Neural progenitor cell (in vitro differentiated cells): ENCODE measurements around the gene THBD. TPM values are rescaled to one million over a fixed set of nuclear protein-coding genes. Genes with fewer than 3 reads are reported as not detected.

Experiments used
- DNase-seq: peaks from one replicate; pipeline ENCODE4 v3.0.0-alpha.2; 2016; ENCODE audit warnings: low spot score
- H2AFZ ChIP-seq: fragments of 200-600 bp; sonication (generic); replicated peaks from 2 replicates; pipeline ENCODE4 v1.6.1; 2016; ENCODE audit warnings: antibody characterized with exemption
- H3F3A ChIP-seq: fragments of 200-600 bp; sonication (generic); 2 replicates; pipeline ENCODE4 v1.6.1; 2016; ENCODE audit warnings: antibody characterized with exemption, low read depth
- H3K27ac ChIP-seq: fragments of 200-600 bp; sonication (generic); 2 replicates; pipeline ENCODE4 v1.5.1; 2016; ENCODE audit warnings: mild to moderate bottlenecking
- H3K27me3 ChIP-seq: fragments of 200-600 bp; sonication (generic); 2 replicates; pipeline ENCODE4 v1.6.1; 2016; ENCODE audit warnings: mild to moderate bottlenecking, moderate library complexity
- H3K36me3 ChIP-seq: fragments of 200-600 bp; sonication (generic); 2 replicates; pipeline ENCODE4 v1.5.1; 2016
- H3K4me1 ChIP-seq: fragments of 200-600 bp; sonication (generic); 2 replicates; pipeline ENCODE4 v1.6.1; 2016; ENCODE audit warnings: mixed run types
- H3K4me2 ChIP-seq: fragments of 200-600 bp; sonication (generic); 2 replicates; pipeline ENCODE4 v1.6.1; 2016
- H3K4me3 ChIP-seq: fragments of 200-600 bp; sonication (generic); 2 replicates; pipeline ENCODE4 v1.5.1; 2016
- H3K79me2 ChIP-seq: fragments of 200-600 bp; sonication (generic); 2 replicates; pipeline ENCODE4 v1.6.1; 2016; ENCODE audit warnings: low read depth
- H3K9ac ChIP-seq: fragments of 200-600 bp; sonication (generic); 2 replicates; pipeline ENCODE4 v1.6.1; 2016
- H3K9me3 ChIP-seq: fragments of 200-600 bp; sonication (generic); 2 replicates; pipeline ENCODE4 v1.5.1; 2016; ENCODE audit warnings: low read depth
- H4K20me1 ChIP-seq: fragments of 200-600 bp; sonication (generic); 2 replicates; pipeline ENCODE4 v1.6.1; 2016; ENCODE audit warnings: low read depth
- H3K27ac Mint-ChIP-seq: 3 replicates; pipeline ENCODE4 v1.8.0; 2021; ENCODE audit warnings: mixed read lengths
- H3K27me3 Mint-ChIP-seq: 2 replicates; pipeline ENCODE4 v1.8.0; 2022; ENCODE audit warnings: low read depth, mild to moderate bottlenecking, inconsistent platforms, moderate library complexity, mixed read lengths; ENCODE audit not compliant: insufficient read depth
- H3K36me3 Mint-ChIP-seq: 3 replicates; pipeline ENCODE4 v1.8.0; 2021; ENCODE audit warnings: mixed read lengths
- H3K4me1 Mint-ChIP-seq: 3 replicates; pipeline ENCODE4 v1.8.0; 2021; ENCODE audit warnings: mixed read lengths
- H3K4me3 Mint-ChIP-seq: 3 replicates; pipeline ENCODE4 v1.8.0; 2021; ENCODE audit warnings: mild to moderate bottlenecking, moderate library complexity, mixed read lengths
- H3K9me3 Mint-ChIP-seq: 3 replicates; pipeline ENCODE4 v1.8.0; 2020; ENCODE audit warnings: mixed read lengths
- CTCF ChIP-seq: fragments of 200-600 bp; sonication (generic); IDR thresholded peaks from 2 replicates; pipeline ENCODE4 v1.5.1; 2017; ENCODE audit warnings: antibody characterized with exemption, mild to moderate bottlenecking
- EZH2 ChIP-seq: fragments of 200-600 bp; sonication (generic); IDR thresholded peaks from 2 replicates; pipeline ENCODE4 v1.6.1; 2017; ENCODE audit warnings: antibody characterized with exemption, mild to moderate bottlenecking, moderate library complexity
- EZH2phosphoT487 ChIP-seq: fragments of 200-600 bp; sonication (generic); IDR thresholded peaks from 2 replicates; pipeline ENCODE4 v1.6.1; 2017; ENCODE audit warnings: antibody characterized with exemption
- total RNA-seq: library from RNA; depleted of rRNA; stranded (reverse); fragments of >200 nt; gene quantifications from 2 replicates; pipeline ENCODE4 v1.2.3, GENCODE V29; 2015; ENCODE audit warnings: low replicate concordance

The THBD gene
- total RNA-seq, 1 donor from 2014 or later = 0.15 TPM

GRCh38 chr20:23090147-23090546 lies 40.7 kb upstream of the THBD start:
- H3K4me3 Mint-ChIP-seq = no peak overlapping the region
- no peak overlapping the region for H3K27ac Mint-ChIP-seq
- no peaks in the 10 kb centered on the region for H3K79me2 ChIP-seq
- H2AFZ ChIP-seq = no peak overlapping the region
- H3K36me3 ChIP-seq = no peaks in the 10 kb centered on the region
- H3K27me3 ChIP-seq = no peaks in the 10 kb centered on the region
- H3K9me3 ChIP-seq = no peaks in the 10 kb centered on the region
- TF ChIP-seq CTCF (peak; percentile 37), EZH2phosphoT487 (no peak), EZH2 (no peak)
- H3F3A ChIP-seq = no peaks in the 10 kb centered on the region
- peaks cover 10% of the 10 kb centered on the region for H3K4me1 Mint-ChIP-seq
- no peak overlapping the region for H3K4me3 ChIP-seq
- peaks cover 5% of the 10 kb centered on the region for H3K27me3 Mint-ChIP-seq
- no peak for DNase-seq
- no peaks in the 10 kb centered on the region for H3K4me1 ChIP-seq
- H3K9ac ChIP-seq = no peak overlapping the region
- H3K4me2 ChIP-seq = no peak overlapping the region
- H3K36me3 Mint-ChIP-seq = no peaks in the 10 kb centered on the region
- no peaks in the 10 kb centered on the region for H4K20me1 ChIP-seq
- H3K9me3 Mint-ChIP-seq = no peaks in the 10 kb centered on the region
- no peak overlapping the region for H3K27ac ChIP-seq

- H3K36me3 ChIP-seq = no peaks in the 10 kb centered on the region
- no peaks in the 10 kb centered on the region for H3K9me3 ChIP-seq
- no peaks in the 10 kb centered on the region for H3K79me2 ChIP-seq
- Mint-ChIP-seq H3K4me3 (no peak overlapping the region), H3K27ac (no peak overlapping the region), H3K27me3 (no peaks in the 10 kb centered on the region), H3K9me3 (no peaks in the 10 kb centered on the region), H3K4me1 (peaks cover 10% of the 10 kb centered on the region), H3K36me3 (no peaks in the 10 kb centered on the region)
- no peaks in the 10 kb centered on the region for H3K4me1 ChIP-seq
- DNase-seq = no peak
- H3F3A ChIP-seq = no peaks in the 10 kb centered on the region
- no peaks in the 10 kb centered on the region for H3K27me3 ChIP-seq
- H3K4me2 ChIP-seq = no peak overlapping the region
- H4K20me1 ChIP-seq = no peaks in the 10 kb centered on the region
- H3K4me3 ChIP-seq = no peak overlapping the region
- H3K9ac ChIP-seq = no peak overlapping the region
- no peak overlapping the region for H3K27ac ChIP-seq
- no peak overlapping the region for H2AFZ ChIP-seq
- TF ChIP-seq EZH2 (no peak), EZH2phosphoT487 (no peak), CTCF (no peak)
These were observed 39.4 kb upstream of the THBD start for GRCh38 chr20:23088866-23089265.

GRCh38 chr20:23087587-23088251 lies 38.2 kb upstream of the THBD start:
- Mint-ChIP-seq H3K36me3 (no peaks in the 10 kb centered on the region), H3K27ac (no peak overlapping the region), H3K27me3 (no peaks in the 10 kb centered on the region)

More at GRCh38 chr20:23087587-23088251, 38.2 kb upstream of the THBD start:
- H3K79me2 ChIP-seq = no peaks in the 10 kb centered on the region
- no peak overlapping the region for H3K27ac ChIP-seq
- H3K4me1 Mint-ChIP-seq = peaks cover 16% of the 10 kb centered on the region
- no peaks in the 10 kb centered on the region for H3K9me3 ChIP-seq
- DNase-seq = no peak
- H3K9me3 Mint-ChIP-seq = no peaks in the 10 kb centered on the region
- H3K4me3 Mint-ChIP-seq = no peak overlapping the region
- H3K9ac ChIP-seq = no peak overlapping the region
- TF ChIP-seq CTCF = no peak
- TF ChIP-seq EZH2 = no peak
- TF ChIP-seq EZH2phosphoT487 = no peak
- no peaks in the 10 kb centered on the region for H4K20me1 ChIP-seq
- H3K4me1 ChIP-seq = no peaks in the 10 kb centered on the region
- H3K27me3 ChIP-seq = no peaks in the 10 kb centered on the region
- H3F3A ChIP-seq = no peaks in the 10 kb centered on the region
- no peaks in the 10 kb centered on the region for H3K36me3 ChIP-seq
- no peak overlapping the region for H2AFZ ChIP-seq
- H3K4me2 ChIP-seq = no peak overlapping the region
- no peak overlapping the region for H3K4me3 ChIP-seq
